AG08395 (cell line): Measurements from ENCODE around the gene SLC16A10.
"Not testable (repeated sequence)": the region's sequence is repeated elsewhere in the genome, so short reads cannot be mapped to it uniquely, and the experiment has no call there.

Experiments used
- DNase-seq: peaks from one replicate; pipeline ENCODE4 v3.0.0; 2012; ENCODE audit warnings: mixed read lengths, low spot score

Gene SLC16A10

DNA sequence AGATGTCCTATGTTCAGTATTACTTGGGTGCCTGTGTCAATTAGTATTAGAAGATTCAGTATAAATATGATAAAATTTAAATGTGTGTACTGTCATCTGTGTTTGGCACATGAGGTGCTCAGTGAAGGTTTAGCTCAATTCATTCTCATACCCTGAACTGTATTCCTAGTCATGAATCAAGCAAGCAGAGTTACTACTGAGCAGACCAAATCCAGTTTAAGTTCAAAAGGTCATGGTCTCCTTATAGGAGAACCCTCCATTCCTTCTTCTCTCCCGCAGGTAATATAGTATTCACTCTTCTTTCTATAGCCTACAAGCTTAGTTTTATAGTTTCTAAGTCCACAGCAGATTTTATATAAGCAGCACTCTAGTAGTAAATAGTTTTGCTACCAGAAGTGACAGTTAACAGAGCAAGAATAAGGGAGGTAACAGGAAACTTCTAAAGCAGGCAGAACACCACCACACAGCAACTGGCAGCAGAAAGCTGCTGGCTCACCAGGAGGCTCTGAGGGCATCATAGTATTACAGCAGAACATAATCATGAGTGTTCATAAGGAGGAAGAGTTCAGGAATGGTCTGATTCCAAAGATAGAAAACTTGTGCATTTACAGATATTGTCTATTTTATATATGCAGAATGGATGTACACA lies 133.2 kb downstream of the SLC16A10 start:
- no peak for DNase-seq

DNA sequence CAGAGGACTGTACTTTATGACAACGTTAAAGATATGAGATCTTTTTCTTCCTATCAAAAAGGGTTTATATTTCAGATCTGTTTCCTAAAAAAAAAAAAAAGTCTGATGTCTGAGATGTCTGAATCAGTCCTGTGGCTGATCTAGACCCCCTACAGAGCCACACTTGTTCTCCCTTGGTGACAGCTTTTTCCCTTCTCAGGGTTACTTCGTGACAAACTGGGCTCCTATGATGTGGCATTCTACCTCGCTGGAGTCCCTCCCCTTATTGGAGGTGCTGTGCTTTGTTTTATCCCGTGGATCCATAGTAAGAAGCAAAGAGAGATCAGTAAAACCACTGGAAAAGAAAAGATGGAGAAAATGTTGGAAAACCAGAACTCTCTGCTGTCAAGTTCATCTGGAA lies 134.5 kb downstream of the SLC16A10 start:
- DNase-seq: no peak

DNA sequence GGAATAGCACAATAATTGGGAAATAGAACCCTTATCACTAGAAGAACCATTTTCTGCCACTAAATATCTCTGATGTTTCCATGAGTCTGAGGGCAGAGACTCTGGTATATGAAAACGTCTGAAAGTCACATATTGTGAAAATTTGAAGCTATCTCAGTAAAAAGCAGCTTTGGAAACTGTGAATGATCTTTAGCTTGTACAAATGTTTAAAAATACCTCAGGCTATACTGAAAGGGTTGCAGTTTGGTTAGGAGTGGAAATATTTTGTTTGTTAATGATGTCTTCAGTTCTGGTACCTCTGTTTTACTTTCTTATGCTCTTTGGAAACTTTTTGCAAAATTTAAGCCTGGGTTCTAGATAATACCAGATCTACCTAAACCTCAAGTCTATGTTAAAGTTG lies 135.0 kb downstream of the SLC16A10 start:
- DNase-seq: no peak

GRCh38 chr6:111228094-111228493 lies 140.8 kb downstream of the SLC16A10 start:
- peak; percentile 14 for DNase-seq

DNA sequence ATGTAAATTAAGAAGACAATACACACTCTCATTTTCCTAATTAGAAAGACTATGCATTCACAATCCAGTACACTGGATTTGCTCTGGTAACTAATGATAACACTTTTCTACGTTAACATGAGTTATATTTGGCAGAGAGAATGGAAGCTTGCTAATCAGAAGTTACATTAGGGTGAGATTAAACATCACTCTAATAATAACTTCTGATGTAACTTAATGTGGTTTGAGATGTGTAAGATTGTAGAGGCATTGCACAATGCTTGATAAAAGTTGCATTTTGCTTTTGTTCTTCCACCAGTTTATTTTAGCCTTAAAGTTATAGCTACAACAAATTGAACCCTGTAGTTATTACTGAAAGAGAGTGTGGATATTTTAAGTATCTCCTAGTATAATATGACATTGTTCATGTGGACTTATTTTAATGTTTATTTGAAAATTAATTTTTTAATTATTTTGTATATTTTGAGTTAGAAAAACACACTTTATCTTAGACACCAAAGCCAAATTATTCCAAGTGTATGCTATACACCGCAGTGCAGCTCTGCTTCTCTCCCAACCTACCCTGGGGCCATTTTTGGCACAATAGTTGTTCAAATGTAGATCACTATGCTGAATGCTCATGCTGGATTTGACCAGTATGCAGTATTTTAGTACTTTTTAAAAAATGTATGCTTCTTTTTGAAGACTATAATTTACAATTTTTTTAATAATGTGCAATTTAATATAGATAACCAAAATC lies 143.2 kb downstream of the SLC16A10 start:
- DNase-seq: peak; percentile 58

- no peak for DNase-seq
Measured at GRCh38 chr6:111231090-111231459, 143.8 kb downstream of the SLC16A10 start.

GRCh38 chr6:111237852-111238251 lies 150.5 kb downstream of the SLC16A10 start:
- DNase-seq: no peak

GRCh38 chr6:111238464-111239119 lies 151.3 kb downstream of the SLC16A10 start:
- DNase-seq: peak; percentile 6

- no peak for DNase-seq
Measured at GRCh38 chr6:111239461-111239860, 152.2 kb downstream of the SLC16A10 start.

DNA sequence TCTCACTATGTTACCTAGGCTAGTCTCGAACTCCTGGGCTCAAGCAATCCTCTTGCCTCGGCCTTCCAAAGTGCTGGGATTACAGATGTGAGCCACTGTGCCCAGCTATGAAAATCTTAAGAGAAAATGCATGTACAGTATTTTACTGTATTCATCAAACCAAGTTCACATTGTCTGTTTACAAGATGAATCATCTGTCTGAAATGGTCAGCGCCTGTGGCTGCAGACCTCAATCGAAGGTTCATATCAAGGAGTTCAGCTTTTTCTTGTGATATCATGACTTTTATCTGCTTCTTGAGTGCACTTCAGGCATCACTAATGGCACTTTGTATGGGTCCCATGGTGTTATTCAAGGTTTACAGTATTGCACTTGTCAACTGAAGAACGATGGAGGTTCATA lies 155.1 kb downstream of the SLC16A10 start:
- DNase-seq: no peak

- no peak for DNase-seq
Measured at GRCh38 chr6:111243095-111243494, 155.8 kb downstream of the SLC16A10 start.

- DNase-seq: no peak
Measured at GRCh38 chr6:111248789-111249188, 161.5 kb downstream of the SLC16A10 start.

DNA sequence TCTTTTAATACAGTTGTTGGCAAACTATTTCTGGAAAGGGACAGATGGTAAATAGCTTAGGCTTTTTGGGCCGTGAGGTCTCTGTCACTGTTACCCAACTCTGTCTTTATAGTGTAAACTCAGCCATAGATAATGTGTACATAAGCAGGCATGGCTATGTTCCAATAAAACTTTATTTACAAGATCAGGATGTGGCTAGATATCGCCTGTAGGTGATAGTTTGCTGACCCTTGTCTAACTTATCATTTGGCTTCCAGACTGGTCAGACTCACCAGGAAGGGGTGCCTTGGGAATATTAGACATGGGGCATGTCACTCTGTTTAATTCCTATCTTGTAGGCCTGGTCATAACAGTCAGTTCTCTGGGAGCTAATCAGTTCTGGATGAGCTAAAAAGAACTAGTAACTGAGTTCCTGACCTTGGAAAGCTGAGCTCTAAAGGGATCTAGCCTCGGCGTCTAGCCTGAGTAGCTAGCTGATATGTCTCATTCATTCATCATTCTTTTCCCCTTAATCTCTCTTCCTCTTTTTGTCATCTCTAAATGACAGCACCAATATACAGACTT lies 163.6 kb downstream of the SLC16A10 start:
- no peak for DNase-seq

DNA sequence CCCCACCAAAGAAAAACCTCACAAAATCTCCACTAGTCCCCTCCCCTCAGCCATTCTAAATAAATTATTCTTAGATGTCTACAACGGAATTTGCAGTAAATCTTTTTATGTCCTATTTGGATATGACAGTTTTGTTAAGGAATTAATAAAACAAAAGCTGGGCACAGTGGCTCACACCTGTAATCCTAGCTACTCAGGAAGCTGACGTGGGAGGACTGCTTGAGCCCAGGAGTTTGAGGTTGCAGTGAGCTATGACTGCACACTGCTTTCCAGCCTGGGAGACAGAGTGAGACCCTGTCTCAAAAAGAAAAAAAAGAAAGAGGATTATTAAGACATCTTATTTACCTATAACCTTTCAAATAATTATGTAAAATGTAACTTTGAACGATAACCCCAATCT lies 165.4 kb downstream of the SLC16A10 start:
- DNase-seq: no peak

DNA sequence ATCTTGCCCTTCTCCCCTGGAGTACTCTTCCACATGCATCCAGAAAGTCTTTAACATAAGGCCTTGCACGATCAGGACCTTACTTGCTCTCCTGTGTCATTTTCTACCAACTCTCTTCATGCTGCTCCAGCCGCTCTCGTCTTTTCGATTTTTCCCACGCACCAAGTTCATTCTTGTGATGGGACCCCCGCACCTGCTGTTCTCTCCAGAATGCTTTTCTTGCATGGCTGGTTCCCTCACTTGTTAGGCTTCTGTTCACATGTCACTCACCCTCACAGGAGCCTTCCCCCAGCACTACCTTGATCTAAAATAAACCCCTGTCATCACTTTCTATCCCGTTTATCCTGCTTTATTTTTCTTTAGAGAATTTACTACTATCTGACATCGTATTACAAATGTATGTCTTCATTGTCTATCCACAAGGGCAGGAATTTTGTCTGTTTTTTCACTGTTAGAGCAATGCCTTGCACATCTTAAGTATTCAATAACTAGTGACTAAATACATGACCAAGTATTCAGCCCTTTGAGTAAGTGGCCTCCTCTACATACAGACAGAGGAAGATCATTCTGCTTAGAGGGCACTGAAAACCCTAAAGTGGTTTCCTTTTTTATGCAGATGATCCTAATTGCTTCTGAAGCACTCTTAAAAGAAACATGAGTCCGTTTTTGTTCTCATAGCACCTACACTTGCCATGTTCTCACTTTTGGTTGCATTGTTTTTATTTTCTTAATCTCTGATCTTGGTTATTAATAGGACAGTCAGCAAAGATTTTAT lies 166.9 kb downstream of the SLC16A10 start:
- DNase-seq: no peak

DNA sequence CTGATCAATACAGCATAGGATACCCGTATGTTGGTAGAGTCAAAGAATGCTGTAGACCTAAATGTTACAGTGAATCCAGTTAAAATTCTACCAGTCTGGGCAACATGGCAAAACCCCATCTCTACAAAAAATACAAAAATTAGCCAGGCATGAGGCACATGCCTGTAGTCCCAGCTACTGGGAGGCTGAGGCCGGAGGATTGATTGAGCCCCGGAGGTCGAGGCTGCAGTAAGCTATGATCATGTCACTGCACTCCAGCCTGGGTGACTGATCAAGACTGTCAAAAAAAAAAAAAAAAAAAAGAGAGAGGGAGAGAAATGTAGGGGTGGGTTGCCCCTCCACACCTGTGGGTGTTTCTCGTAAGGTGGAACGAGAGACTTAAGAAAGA lies 167.5 kb downstream of the SLC16A10 start:
- no peak for DNase-seq

DNA sequence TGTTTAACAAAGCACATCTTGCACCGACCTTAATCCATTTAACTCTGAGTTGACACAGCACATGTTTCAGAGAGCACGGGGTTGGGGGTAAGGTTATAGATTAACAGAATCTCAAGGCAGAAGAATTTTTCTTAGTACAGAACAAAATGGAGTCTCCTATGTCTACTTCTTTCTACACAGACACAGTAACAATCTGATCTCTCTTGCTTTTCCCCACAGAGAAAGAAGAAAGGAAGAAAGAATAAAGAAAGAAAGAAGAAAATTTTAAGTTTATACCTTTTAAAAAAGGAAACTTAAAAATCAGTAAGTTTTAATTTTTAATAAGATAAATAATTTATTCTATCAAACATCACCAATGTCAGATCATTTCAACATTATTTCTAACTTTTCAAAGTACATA lies 168.5 kb downstream of the SLC16A10 start:
- not testable (repeated sequence) for DNase-seq

- peak; percentile 5 for DNase-seq
Measured at GRCh38 chr6:111256646-111257045, 169.3 kb downstream of the SLC16A10 start.

- DNase-seq: no peak
Measured at GRCh38 chr6:111258010-111258409, 170.7 kb downstream of the SLC16A10 start.

DNA sequence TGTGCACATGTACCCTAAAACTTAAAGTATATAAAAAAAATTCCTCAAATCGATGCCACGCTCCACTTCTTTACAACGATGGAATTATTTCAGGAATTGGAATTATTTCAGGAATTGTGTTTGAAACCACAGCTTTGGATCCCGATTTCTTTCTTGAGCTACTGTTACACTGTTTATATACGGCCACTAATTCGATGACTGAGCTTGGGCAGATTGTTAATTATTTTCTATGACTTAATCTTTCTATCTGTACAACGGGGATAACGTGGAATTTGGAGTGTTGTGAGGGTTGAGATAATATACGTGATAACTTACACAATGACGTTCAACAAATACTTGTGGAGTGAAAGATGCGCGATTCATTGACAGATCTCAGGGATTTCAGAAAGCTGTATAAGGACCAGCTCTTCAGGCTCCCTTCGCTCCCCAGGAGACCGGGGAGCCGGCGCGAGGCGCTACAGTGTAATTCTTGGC lies 171.3 kb downstream of the SLC16A10 start:
- DNase-seq: peak; percentile 42

- DNase-seq: peak; percentile 99
Measured at GRCh38 chr6:111259089-111259831, 172.0 kb downstream of the SLC16A10 start.
